HG03432 (cell line): ENCODE measurements around the gene CHKA.

Experiments
- ATAC-seq: cut with Tn5 transposase; IDR thresholded peaks from one replicate; pipeline ENCODE4 v1.9.1; 2021; ENCODE audit warnings: mild to moderate bottlenecking, moderate library complexity; ENCODE audit not compliant: unreplicated experiment

The CHKA gene

DNA sequence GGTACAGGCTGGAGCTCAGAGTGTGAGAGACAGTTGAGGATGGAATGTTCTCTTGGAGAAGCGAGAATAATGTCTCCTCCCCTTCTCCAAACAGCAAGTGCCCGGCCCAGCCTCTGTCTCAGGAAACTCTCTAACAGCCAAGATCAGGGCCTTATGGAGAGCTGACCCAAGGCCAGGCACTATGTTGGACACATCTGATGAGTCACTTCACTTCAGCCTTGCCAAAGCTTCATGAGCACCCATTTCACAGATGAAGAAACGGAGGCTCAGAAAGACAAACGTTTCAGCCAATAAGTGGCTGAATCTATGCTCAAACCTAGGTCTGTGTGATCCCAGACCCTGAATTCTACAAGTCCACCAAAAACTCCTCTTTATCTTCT, 22.1 kb upstream of the CHKA start:
- ATAC-seq = no peak

DNA sequence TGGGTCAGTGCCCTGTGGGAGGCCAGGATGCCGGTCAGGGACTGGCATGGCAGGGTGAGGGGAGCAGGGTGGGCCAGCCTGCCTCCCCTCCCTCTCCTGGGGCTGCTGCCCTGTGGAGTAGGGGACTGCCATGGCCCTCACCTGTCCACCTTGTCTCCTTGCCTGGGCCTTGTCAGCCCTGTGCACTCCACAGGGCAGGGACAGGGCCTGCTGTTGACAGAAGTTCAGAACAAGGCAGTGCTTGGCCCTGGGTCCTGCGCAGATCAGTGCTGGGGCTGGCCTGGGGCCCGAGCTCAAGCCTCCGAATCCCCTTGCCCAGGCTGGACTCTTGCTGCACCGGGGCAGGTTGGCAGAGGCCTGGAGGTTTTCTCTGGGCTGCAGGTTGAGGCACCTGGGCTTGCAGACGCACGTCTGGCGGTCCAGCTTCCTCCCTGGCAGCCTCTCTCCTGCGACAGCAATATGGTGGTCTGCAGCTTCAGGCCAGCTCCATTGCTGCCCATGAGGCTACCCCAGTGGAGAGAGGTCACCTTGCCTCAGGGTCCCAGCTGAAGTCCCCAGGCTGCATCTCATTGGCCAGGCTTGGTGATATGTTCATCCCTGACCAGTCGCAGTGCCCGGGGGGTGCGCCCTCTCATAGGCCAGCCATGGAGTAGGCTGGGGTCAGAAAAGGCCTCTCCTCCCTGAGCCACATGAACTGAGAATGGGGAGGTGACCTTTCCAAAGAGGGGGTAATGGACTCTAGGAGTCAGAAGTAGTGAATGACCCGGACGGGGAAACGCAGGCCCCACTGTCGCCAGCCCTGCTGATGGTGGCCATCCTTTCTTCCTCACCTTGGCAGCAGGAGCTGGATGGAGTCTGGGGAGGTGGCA, 21.5 kb upstream of the CHKA start:
- no peak for ATAC-seq

DNA sequence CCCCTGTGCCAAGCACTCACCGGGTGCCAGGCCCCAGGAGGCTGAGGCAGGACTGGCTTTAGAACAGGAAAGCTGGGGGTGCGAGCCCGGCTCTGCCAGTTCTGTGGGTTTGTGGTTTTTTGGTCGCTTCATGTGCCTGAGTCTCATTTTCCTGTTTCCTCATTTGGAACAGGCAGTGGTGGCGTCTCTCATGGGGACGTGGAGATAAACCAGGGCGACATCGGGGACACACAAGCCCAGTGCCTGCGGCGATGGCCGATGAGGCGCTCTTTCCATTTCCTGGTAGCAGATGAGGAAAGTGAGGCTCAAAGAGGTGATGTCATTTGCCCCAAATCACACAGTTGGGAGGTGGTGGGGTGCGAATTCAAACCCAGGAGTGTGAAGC, 20.8 kb upstream of the CHKA start:
- ATAC-seq = no peak

DNA sequence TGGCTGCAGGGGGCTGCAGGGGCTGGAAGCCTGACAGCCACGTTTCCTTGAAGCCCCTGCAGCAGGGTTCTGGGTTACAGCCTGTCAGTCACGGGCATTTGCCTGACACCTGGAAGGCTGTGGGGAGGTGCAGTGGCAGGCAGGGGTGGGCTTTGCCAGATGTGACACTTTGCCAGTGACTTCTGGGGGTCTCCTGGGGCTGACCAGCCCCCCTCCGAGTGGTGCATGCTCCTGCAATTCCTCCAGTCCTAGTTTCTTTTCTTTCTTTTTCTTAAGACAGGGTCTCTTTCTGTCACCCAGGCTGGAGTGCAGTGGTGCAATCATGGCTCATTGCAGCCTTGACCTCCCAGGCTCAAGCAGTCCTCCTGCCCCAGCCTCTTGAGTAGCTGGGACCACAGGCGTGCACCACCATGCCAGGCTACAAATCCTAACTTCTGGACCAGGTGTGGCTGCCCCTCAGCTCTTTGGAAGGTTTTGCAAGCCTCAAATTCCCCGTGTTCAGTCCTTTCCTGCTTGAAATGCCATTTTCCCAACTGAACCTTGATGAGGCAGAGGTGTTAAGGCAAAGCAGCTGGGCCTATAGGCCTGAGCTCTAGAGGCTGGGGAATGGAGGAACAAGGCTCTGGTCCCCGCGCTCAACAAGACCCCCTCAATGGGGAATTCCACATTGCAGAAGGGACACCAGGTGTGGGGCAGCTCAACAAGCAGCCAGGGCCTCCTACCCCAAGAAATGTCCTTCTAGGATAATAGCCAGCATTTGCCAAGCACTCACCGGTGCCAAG, 20.2 kb upstream of the CHKA start:
- no peak for ATAC-seq

DNA sequence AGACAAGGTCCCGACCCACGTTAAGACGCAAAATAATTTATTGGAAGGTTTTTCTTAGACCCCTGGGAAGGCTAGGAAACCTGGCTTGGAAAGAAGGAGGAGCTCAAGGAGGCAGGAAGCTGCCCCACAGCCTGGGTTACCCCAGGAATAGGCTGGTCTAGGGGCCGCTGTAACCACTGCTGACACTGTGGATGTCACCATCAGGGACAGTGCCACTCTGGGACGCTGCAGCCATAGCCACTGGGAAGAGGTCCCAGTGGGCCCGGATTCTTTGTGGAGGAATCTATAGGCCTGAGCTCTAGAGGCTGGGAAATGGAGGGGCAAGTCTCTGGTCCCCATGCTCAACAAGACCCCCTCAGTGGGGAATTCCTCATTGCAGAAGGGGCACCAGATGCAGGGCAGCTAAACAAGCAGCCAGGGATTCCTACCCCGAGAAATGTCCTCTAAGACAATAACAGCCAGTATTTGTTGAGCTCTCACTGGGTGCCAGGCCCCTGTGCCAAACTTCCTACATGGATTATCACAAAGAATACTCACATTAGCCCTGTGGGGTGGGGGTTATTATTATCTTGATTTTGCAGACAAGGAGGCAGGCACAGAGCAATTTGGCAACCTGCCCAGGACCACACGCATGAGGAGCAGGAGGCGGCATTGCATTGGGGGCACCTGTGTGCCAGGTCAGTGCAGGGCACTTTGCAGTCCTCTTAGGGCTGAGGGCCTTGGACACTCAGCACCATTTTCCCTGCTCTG, 19.5 kb upstream of the CHKA start:
- no peak for ATAC-seq

DNA sequence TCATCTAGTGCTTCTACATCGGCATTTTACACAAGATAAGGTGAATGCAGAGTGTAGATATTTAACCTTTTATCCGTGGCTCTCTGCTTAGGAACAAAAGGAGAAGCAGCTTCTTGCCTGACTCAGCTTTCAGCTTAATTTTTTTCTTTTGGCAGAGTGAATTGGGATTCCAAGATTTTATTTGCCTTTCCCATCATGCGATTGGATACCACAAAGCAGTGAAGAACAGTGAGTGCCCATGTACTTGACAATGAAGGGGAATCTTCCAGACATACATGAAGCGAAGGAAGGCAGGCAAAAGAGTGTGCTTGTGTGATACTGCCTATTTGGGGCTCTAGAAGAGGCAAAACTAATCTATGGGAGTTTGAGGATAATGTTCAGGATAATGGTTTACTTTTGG, 17.0 kb upstream of the CHKA start:
- no peak for ATAC-seq

DNA sequence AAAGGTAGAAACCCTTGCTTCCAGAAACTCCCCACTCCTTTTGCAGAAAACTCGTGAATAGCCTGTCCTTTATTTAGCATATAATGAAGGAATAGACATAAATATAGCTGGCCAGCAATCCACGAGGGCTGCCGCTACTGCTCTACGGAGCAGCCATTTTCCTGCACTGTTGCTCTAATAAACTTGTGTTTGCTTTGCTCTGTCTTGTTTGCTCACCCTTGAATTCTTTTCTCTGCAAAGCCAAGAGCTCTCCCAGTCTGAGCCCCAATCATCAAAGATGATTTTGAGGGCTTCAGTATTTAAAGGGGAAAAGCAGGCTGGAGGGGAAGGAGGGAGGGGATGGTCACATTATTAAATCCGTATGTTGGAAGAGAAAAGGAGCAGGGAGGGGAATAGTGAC, 16.6 kb upstream of the CHKA start:
- ATAC-seq = no peak

DNA sequence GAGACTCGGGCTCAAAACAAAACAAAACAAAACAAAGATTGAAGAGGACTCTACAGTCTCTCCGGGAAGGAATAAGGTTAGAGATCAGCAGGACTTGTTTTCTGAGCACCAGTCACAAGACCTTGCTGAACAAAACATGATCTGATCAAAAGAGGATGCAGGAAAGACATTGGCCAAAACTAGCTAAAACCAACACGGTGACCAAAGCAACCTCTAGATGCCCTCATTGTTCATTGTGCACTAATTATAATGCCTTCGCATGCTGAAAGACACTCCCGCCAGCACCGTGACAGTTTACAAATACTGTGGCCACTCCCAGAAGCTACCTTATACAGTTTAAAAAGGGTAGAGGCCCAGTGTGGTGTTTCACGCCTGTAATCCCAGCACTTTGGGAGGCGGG, 15.7 kb upstream of the CHKA start:
- no peak for ATAC-seq

DNA sequence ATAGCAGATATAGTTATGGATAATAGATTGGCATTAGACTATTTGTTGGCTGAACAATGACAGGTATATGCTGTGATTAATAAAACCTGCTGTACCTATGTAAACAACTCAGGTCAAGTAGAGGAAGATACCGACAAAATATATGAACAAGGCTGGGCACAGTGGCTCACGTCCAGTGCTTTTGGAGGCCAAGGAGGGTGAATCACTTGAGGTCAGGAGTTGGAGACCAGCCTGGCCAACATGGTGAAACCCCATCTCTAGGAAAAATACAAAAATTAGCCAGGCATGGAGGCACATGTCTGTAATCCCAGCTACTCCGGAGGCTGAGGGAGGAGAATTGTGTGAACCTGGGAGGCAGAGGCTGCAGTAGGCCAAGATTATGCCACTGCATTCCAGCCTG, 14.0 kb upstream of the CHKA start:
- no peak for ATAC-seq

DNA sequence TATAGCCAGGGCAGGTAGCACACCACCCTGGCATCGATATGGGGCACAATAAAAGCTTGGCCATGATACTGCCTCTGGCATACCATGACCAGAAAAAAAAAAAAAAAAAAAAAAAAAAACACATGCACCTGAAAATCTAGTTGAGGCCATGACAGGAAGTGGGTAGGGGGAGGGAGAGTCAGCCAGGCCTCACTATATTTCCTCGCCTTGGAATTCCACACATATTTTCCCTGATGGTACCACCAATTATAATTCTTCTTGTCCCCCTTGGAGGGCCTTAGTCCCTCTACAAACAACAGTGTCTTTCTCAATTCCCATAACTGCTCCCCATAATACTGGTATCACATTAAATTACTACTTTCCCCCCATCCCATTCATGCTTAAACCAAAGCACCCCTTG, 12.6 kb upstream of the CHKA start:
- no peak for ATAC-seq

DNA sequence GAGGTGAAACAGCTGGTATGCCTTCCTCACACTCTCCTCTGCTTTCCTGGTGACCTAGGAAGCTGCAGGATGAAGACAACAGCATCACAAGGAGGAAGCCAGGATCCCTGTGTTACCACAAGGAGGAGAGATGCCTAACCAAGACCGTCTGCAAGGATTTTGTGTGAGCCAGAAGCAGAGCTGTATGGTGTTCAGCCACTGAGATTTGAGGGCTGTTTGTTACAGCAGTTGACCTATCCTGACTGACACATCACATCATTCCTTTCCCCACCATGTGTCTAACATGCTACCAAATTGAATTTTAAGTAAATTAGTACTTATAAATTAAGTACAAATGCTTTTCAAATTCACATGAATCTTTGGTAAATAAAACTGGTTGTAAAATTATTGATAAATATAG, 8.9 kb upstream of the CHKA start:
- ATAC-seq = no peak

DNA sequence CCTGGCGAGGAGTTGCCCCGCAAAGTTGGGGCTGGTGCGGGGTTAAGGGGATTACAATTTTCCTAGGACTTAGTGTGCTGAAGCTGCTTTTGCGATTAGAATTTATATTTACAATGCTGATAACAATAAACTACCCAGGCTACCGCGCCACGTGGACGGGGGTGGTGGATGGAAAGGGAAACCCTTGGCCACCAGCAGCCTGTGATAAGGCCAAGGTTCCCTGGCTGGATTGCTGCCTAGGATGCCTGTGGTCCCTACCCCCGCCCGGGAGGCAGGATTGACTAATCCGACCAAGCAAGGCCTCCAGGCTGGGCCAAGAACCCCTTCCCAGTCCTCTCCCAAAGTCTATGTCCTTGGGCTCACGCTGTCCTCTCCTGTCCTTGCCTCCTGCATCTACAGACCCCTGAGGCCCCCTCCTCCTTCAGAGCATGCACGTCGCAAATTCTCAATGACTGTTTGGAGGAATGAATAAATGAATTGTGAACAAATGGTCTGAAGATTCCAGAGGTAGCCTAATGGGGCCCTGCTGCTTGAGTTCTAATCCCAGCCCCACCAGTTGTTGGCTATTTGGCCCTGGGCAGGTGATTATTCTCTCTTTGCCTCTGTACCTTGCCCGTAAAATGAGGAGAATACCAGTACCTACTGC, 7.6 kb upstream of the CHKA start:
- ATAC-seq = no peak

DNA sequence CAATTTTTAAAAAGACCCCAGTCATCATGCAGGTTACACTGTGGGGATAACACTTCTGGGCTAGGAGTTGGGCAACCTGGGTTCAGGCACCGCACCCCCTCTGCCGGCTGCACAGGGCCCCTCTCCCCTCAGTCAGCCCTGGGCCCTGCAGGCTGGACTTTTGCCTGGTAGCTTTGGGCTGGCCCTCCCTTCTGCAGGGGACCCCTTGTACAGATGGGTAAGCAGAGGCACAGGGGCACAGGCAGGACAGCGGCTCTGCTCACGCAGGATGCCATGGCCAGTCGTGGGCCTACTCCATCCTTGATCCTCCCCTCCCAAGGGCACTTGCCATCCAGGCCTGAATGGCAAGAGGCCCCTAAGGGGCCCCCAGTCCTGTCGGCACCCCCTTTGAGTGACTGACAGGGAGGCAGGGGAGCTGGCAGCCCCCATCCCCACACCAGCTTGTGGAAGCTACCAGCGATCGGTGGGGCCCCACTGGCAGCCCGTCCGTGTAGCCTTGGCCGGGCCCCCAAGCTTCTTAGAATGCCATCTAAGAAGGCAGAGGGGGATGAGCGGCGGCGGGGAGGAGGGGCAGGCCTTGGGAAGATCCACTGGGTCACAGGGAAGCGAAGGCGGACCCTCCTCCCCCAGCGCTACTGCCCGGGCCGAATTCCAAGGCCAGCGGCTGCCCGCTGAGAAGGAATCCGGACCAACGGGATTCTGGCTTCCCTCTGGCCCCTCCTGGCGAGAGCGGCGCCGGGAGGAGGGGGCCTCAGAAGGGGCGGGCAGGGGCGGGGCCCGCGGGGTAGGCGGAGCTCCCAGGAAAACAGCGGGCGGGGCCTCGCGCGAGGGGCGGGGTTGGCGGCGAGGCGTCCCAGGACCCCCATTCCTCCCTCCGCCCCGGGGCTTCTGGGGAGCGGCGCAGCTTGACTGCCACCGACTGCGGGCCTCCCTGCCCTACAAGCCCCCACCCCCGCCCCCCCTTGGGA, 6.8 kb upstream of the CHKA start:
- ATAC-seq = no peak

DNA sequence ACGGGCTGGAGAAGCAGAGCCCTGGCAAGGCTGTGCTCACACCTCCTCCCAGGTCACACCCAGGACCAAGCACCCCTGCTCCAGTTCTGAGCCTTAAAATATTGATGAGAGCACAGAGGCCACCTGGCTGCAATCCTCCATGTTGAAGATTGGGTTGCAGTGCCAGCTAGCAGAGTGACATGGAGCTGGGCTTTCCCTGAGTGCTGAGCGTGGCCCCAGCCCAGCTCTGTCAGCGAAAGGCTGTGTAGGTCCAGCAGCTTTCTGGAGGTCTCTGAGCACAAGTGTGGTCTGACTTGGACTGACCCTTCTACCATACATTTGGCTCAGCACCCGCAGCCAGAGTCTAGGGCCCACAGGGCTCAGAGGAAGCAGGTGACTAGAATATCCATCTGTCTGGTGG, 4.0 kb upstream of the CHKA start:
- ATAC-seq = no peak

DNA sequence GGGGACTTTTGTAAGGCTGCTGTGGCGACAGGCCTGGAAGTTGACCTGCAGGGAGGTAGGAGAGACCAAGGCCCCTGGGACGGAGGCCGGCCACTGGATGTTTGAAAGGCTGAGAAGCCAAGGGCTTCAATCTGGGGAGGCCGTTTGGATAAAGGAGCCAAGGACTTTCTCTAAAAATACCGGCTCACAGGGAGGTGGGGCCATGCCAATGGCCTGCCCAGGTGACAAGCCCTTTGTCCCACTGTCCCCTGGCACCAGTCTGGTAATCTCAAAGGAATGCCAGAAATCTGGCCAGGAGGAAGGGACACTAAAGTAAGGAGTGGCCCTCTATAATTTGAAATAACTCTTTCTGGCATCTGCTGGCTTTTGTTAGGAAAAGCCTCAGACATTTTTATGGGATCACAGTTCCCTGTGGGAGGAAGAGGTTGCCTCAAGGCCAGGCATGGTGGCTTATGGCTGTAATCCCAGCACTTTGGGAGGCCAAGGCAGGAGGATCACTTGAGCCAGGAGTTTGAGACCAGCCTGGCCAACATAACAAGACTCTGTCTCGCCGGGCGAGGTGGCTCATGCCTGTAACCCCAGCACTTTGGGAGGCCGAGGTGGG, 1.9 kb upstream of the CHKA start:
- ATAC-seq = no peak

DNA sequence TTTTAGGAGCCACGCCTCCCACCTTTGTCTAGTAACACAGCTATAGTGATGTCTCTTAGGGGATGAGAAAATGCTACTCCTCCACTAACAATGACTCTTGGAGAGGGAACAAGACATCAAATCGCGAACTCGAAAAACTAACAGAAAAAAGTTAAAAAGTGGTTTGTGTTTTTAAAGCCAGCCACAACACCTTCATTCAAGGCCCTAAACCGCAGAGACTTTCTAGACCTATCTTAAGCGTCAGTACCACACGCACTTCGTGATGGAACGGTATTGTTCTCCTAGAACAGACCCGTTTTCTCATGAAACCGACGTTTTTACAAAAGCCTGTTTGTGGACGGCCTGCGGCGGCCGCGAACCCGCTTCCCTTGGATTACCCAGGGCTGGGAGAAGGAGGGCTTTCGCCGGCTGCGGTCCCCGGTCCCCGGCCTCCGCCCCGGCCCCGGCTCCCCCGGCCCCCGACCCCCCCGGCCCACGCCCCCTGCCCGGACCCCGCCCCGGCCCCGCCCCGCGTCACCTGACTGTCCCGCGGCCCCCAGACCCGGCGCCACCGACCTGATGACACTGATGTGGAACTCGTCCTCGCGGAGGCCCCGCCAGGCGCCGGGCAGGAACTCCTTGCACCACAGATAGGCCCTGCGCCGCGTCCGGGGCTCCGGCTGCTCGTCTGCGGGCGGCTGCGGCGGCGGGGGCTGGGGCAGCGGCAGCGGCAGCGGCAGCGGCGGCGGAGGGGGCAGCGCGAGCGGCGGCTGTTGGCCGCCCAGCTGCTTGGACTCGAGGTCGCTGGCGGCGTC, 718 bp downstream of the CHKA start:
- peak; percentile 17 for ATAC-seq

DNA sequence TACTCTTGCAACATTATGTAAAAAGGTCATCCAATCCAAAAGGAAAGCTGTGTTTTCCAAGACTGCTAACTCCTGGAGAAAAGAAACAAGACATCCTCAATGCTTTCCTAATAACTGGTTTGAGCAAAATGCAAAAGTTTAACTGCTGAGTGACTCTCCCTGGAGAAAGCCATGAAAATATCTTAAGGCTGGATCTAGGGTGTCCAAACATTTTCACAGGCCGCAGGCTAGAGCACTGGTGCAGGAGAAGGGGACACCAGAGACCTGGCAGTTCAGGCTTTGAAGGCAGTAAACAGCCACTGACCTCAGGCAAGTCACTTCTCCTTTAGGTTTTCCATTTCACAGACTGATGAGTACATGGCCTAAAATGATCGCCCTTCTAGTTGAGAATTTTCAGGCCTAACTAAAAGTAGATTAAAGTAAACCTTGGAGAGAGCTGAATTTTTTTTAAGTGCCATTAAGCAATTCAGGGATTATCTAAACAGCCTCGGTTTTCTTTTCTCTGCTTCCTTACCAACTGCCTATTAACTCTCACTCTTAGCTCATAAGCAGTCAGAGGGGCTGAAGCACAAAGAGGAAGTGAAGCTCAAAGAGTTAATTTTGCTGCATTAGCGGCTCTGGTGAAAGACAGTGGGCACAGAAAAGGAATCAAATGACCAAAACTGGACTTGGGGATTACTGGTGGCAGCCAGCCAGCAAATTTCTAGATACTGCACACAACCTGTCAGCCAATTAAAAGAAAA, 2.3 kb downstream of the CHKA start:
- ATAC-seq = no peak

DNA sequence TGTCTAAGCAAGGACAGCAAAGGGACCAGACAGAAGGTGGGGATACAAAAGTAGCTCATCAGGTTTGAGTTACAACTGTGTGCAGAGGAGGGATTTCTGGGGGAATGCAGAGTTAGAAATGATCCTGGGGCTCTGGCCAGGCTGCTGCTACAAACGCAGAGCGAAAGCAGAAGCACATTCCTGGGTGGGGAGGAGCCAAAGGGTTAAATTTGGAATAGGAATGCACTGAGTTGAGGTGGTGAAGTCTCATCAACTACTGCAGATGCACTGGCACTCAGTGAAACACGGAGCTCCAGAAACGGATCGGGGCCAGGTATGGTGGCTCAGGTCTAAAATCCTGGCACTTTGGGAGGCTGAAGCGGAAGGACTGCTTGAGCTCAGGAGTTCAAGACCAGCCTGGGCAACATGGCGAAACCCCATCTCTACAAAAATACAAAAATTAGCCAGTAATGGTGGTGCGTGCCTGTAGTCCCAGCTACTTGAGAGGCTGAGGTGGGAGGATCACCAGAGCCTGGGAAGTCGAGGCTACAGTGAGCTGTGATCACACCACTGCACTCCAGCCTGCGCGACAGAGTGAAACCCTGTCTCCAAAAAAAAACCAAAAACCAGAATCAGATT, 3.2 kb downstream of the CHKA start:
- no peak for ATAC-seq
